ENCODE data around the gene HCFC1. TPM values are rescaled to one million over a fixed set of nuclear protein-coding genes. Genes with fewer than 3 reads are reported as not detected.

The HCFC1 gene
- total and polyA plus RNA-seq, 9 of the 15 experiments (the other 6 are each of a cell fraction or from before 2014, with no cell fraction given) = 2.8 to 133 (median 17.1) TPM

- TF ChIP-seq, protein P1, sequence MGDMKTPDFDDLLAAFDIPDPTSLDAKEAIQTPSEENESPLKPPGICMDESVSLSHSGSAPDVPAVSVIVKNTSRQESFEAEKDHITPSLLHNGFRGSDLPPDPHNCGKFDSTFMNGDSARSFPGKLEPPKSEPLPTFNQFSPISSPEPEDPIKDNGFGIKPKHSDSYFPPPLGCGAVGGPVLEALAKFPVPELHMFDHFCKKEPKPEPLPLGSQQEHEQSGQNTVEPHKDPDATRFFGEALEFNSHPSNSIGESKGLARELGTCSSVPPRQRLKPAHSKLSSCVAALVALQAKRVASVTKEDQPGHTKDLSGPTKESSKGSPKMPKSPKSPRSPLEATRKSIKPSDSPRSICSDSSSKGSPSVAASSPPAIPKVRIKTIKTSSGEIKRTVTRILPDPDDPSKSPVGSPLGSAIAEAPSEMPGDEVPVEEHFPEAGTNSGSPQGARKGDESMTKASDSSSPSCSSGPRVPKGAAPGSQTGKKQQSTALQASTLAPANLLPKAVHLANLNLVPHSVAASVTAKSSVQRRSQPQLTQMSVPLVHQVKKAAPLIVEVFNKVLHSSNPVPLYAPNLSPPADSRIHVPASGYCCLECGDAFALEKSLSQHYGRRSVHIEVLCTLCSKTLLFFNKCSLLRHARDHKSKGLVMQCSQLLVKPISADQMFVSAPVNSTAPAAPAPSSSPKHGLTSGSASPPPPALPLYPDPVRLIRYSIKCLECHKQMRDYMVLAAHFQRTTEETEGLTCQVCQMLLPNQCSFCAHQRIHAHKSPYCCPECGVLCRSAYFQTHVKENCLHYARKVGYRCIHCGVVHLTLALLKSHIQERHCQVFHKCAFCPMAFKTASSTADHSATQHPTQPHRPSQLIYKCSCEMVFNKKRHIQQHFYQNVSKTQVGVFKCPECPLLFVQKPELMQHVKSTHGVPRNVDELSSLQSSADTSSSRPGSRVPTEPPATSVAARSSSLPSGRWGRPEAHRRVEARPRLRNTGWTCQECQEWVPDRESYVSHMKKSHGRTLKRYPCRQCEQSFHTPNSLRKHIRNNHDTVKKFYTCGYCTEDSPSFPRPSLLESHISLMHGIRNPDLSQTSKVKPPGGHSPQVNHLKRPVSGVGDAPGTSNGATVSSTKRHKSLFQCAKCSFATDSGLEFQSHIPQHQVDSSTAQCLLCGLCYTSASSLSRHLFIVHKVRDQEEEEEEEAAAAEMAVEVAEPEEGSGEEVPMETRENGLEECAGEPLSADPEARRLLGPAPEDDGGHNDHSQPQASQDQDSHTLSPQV (IDR thresholded peaks at IDR 0.05) = peak; percentile 75
- TF ChIP-seq USF1 (CRISPR knock-in tag; IDR thresholded peaks at IDR 0.05) (no peak), MYBL2 (IDR thresholded peaks at IDR 0.05; ENCODE audit: low read depth) (no peak), MYBL2 (CRISPR knock-in tag; IDR thresholded peaks at IDR 0.05; ENCODE audit: borderline replicate concordance) (no peak), JUND (IDR thresholded peaks at IDR 0.05; ENCODE audit: borderline replicate concordance, low read depth, low read length) (peak; percentile 55; the same call in 1 of the 2 replicates), JUND (tag; IDR thresholded peaks at IDR 0.05; ENCODE audit: borderline replicate concordance, low read depth, low read length) (no peak), HCFC1 (IDR thresholded peaks at IDR 0.05; ENCODE audit: low read depth, low read length) (0 out of 2 replicates have a peak, but pooled peaks have one; percentile 18), NCOA1 (IDR thresholded peaks at IDR 0.05; ENCODE audit: low read depth) (no peak), RAD51 (IDR thresholded peaks at IDR 0.05; ENCODE audit: borderline replicate concordance, low read depth) (no peak), DIDO1 (tag; IDR thresholded peaks at IDR 0.05; ENCODE audit: low read depth) (no peak), XRCC3 (IDR thresholded peaks at IDR 0.05) (no peak), ZFX (CRISPR knock-in tag; IDR thresholded peaks at IDR 0.05) (peak; percentile 65), SIRT6 (IDR thresholded peaks at IDR 0.05; ENCODE audit: low read depth, low read length) (no peak), KDM5B (IDR thresholded peaks at IDR 0.05; ENCODE audit: insufficient replicate concordance, low read depth, low read length) (no peak), EP400 (IDR thresholded peaks at IDR 0.05) (0 out of 2 replicates have a peak, but pooled peaks have one; percentile 11), TARDBP (IDR thresholded peaks at IDR 0.05) (no peak), STAG1 (CRISPR knock-in tag; IDR thresholded peaks at IDR 0.05; ENCODE audit: borderline replicate concordance) (peak; percentile 45; the same call in 1 of the 2 replicates), ZNF197 (CRISPR knock-in tag; IDR thresholded peaks at IDR 0.05; ENCODE audit: low read depth) (no peak), MTA3 (IDR thresholded peaks at IDR 0.05; ENCODE audit: borderline replicate concordance) (0 out of 2 replicates have a peak, but pooled peaks have one; percentile 17), CBX1 (IDR thresholded peaks at IDR 0.05; ENCODE audit: low read depth) (no peak), KAT2B (IDR thresholded peaks at IDR 0.05; ENCODE audit: low read depth, low read length) (no peak), MYNN (IDR thresholded peaks at IDR 0.05) (no peak; the same call in 1 of the 2 replicates), MYNN (CRISPR knock-in tag; IDR thresholded peaks at IDR 0.05) (no peak)
- TF ChIP-seq, protein P2, sequence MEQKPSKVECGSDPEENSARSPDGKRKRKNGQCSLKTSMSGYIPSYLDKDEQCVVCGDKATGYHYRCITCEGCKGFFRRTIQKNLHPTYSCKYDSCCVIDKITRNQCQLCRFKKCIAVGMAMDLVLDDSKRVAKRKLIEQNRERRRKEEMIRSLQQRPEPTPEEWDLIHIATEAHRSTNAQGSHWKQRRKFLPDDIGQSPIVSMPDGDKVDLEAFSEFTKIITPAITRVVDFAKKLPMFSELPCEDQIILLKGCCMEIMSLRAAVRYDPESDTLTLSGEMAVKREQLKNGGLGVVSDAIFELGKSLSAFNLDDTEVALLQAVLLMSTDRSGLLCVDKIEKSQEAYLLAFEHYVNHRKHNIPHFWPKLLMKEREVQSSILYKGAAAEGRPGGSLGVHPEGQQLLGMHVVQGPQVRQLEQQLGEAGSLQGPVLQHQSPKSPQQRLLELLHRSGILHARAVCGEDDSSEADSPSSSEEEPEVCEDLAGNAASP (IDR thresholded peaks at IDR 0.05) = no peak
These were observed 24.4 kb downstream of the HCFC1 start (continued) for GRCh38 chrX:153947009-153947769.
